Medulla oblongata (tissue), 1 donor: ENCODE results near the gene ELAC2.

Experiments used
- DNase-seq: peaks from one replicate; pipeline ENCODE4 v3.0.0-alpha.2; 2015; ENCODE audit errors: extremely low spot score

ELAC2 gene

GRCh38 chr17:12955521-12955920 is 62.3 kb downstream of the ELAC2 start:
- DNase-seq: no peak

- no peak for DNase-seq
Observed at GRCh38 chr17:12953156-12953555, 64.7 kb downstream of the ELAC2 start.

DNA sequence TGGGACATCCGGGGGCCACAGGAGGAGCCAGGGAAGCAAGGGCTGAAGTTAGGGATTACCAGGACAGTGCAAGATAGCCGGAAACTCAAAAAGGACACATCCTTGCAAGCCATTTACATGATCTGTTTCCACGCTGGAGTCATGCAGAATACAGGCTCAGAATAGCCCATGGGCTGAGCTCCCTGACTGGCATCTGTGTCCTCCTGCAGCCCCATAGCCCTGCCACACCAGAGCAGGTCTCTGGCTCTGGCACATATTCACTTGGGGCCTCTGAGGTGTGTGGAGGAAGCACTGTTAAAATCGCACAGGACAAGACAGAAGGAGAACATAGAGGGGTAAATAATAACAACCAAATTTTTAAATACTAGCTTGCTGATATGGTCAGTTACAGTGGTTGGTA is 65.8 kb downstream of the ELAC2 start:
- DNase-seq: no peak

DNA sequence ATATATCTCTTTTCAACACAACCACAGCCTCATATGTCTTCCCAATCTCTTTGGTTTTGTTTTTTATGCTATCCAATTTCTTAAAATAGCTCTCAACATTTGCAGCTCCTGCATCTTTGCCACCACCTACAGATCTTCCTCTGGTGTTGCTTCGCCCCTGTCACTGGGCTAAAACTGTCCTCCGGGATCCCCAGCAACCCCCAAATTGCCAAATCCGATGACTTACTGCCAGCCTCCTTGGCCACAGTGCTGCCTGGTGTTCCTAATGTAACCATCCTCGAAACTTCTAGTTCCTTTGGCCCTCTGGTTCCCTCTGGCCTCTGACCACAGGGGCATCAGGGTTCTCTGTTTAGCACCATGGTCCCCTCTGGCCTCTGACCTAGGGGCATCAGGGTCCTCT is 70.8 kb downstream of the ELAC2 start:
- DNase-seq: no peak
